ENCODE measurements around the gene COL5A2.

- TF ChIP-seq CTCF (IDR thresholded peaks at IDR 0.05) = no peak
- no peak for TF ChIP-seq POLR2A (IDR thresholded peaks at IDR 0.05)
- no peak for TF ChIP-seq POLR2AphosphoS5 (IDR thresholded peaks at IDR 0.05)
These were observed 142.0 kb downstream of the COL5A2 start for GRCh38 chr2:189037518-189037917.
